GM18951 (cell line): ENCODE measurements around the gene HMOX1.

Experiments
- POLR2A ChIP-seq: IDR thresholded peaks from 4 replicates; pipeline ENCODE4 v1.6.1; 2011; ENCODE audit warnings: mild to moderate bottlenecking; ENCODE audit not compliant: insufficient read length, insufficient read depth; ENCODE audit errors: extremely low read depth
- in situ Hi-C: fragments of 300-500 bp; cut with MboI; formaldehyde crosslinking; loops from one replicate; pipeline ENCODE4 v1.12.0; 2022; ENCODE audit warnings: low sequenced_read_pairs, mixed read lengths, inconsistent platforms; ENCODE audit not compliant: unreplicated experiment

HMOX1 gene

DNA sequence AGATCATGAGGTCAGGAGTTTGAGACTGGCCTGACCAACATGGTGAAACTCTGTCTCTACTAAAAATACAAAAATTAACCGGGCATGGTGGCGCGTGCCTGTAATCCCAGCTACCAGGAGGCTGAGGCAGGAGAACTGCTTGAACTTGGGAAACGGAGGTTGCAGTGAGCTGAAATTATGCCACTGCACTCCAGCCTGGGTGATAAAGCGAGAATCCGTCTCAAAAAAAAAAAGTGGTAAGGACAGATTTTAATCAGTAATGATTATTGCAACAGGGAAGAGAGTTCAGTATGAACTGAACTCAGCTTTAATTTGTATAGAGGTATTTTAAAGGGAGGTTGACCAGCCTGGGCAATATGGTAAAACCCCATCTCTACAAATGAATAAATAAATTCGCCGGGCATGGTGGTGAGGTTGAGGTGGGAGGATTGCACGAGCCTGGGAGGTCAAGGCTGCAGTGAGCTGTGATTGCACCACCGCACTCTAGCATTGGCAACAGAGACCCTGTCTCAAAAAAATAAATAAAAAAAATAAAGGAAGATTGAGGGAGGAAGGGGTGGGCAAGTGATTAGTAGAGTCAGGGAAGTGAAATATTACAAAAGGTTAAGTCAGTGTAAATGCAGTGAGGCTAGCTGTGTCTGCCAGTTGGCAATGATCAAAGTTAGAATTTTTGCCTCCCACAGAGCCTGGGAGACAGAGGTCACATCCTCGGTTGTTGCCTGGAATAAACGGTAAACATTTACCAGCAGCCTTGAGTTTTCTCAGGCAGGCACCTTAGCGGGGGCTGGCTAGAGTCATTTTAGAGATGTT, 16.4 kb downstream of the HMOX1 start:
- TF ChIP-seq POLR2A: no peak
- in situ Hi-C loops: no loop called here

DNA sequence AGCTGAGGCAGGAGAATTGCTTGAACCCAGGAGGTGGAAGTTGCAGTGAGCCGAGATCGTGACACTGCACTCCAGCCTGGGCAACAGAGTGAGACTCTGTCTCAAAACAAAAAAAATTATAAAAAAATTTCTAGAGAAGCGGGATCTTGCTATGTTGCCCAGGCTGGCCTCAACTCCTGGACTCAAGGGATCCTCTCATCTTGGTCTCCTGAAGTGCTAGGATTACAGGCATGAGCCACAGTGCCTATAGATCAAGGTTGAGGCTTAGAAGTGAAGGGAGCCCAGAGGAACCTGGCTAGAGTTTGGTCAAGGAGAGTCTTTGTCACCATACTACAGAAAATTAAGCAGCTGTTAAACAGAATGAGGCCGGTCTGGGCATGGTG, 17.7 kb downstream of the HMOX1 start:
- in situ Hi-C loops: no loop called here
- no peak for TF ChIP-seq POLR2A

- in situ Hi-C loops: no loop called here
- TF ChIP-seq POLR2A: no peak
Measured at GRCh38 chr22:35399114-35399677, 18.3 kb downstream of the HMOX1 start.

- TF ChIP-seq POLR2A: peak; percentile 65
- in situ Hi-C loops: no loop called here
Measured at GRCh38 chr22:35399678-35400500, 19.0 kb downstream of the HMOX1 start, which contains the start of gene MCM5. MCM5 (plus strand) TSS chr22:35400140; CDS start chr22:35400439, 299 bp downstream.

DNA sequence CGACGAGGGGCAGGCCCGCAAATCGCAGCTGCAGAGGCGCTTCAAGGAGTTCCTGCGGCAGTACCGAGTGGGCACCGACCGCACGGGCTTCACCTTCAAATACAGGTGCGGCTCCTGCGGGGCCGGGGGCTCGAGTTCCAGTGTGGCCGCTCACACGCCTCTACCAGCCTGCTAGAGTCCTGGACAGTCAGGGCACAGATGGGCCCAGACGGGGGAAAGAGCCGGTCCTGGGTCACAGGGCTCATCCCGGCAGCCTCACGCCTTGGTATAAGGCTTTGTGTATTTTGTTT, 19.6 kb downstream of the HMOX1 start:
- in situ Hi-C loops: no loop called here
- no peak for TF ChIP-seq POLR2A

DNA sequence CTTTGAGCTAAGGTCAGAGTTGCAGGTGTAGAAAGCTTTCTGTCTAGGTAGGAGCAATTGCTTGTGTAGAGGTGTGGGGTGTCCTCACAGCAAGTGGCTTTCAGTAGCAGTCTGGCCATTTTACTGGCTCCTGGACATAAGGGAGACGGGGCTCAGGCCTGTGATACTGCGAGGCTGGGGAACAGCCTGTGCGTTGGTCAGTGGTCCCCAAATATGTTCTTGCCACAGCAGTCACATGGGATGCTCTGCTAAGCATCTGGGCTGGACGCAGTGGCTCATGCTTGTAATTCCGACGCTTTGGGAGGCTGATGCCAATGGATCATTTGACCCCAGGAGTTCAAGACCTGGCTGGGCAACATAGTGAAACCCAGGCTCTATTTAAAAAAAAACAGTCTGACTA, 21.0 kb downstream of the HMOX1 start:
- in situ Hi-C loops: no loop called here
- TF ChIP-seq POLR2A: no peak

- TF ChIP-seq POLR2A: no peak
- in situ Hi-C loops: no loop called here
Measured at GRCh38 chr22:35403356-35403755, 22.5 kb downstream of the HMOX1 start.

GRCh38 chr22:35404176-35404575, 23.3 kb downstream of the HMOX1 start:
- in situ Hi-C loops: no loop called here
- no peak for TF ChIP-seq POLR2A

DNA sequence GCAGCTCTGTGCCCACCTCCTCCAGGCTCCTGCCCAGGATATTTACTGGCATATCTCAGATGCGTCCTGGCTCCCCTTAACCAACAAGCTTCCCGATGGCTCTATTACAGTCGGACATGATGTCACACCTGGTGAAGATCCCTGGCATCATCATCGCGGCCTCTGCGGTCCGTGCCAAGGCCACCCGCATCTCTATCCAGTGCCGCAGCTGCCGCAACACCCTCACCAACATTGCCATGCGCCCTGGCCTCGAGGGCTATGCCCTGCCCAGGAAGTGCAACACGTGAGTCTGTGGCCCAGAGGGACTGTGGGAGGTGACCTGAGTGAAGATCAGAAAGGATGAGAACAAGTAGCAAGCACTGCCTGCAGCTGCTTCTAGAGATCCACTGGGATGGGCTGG, 25.5 kb downstream of the HMOX1 start:
- in situ Hi-C loops: no loop called here
- no peak for TF ChIP-seq POLR2A

DNA sequence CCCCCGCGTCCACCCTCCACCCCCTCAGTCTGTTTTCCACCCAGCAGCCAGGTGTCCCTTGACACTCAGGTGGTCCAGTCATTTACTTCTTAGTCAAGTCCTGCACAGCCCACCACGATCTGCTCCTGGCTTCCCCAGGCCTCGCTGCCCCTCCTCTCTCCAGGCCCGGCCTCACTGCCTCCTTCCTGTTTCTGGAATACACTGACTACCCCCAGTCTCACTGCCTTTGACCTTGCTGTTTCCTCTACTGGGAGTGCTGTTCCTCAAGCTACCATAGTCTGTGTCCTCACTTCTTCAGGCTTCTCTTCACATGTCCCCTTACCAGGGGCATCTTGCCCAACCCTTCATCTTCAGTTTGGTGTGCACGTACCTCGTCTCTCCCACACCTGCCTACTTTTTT, 26.5 kb downstream of the HMOX1 start:
- TF ChIP-seq POLR2A: no peak
- in situ Hi-C loops: no loop called here

DNA sequence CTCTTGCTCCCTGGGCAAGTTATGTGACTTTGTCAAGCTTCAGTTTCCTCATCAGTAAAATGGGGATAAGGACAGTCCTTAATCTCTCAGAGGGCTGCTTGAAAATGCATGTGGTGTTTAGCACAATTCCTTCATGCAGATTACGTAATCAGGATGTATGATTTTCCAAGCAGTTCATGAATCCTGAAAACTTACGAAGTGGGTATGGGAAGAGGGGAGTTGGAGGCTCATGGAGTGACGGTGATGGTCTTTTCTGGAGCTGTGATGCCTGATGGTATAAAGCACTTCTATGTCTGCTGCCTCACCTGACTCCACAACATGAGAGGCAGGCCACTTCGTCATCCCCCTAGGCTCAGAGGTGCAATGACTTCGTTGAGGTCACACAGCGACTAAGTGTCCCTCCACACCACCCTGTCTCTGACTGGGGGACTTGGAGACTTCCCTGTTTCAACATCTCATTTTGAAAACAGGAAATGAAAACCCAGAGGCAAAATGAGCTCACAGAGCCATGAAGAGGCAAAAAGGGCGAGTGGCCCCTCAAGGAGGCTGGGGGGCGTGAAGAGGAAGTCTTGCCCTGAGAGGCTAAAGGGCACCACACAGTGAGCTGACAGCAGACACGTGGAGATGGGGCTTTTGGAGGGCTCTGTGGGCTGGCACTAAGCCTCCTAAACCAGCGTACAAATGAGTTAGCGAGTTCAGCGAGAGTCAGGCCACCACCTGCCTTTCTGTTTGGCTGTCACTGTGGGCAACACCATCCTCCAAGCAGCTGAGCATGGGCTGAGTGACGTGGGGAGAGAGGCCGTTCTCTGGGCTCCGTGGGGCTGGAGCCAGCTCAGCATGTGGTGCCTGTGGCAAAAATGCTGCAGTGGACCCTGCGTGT, 29.1 kb downstream of the HMOX1 start:
- TF ChIP-seq POLR2A: no peak

DNA sequence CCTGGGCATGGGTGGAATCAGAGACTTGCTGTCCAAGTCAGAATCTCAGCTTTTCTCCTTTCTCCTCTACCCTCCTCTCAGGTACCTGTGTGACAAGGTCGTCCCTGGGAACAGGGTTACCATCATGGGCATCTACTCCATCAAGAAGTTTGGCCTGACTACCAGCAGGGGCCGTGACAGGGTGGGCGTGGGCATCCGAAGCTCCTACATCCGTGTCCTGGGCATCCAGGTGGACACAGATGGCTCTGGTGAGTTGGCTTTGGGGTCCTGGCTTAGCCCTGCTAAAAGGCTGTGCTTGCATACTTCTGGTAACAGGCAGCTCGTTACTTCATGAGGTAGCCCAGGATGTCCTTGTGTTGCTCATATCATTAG, 29.8 kb downstream of the HMOX1 start:
- TF ChIP-seq POLR2A: no peak
- in situ Hi-C loops: no loop called here

More for the DNA sequence above, 29.1 kb downstream of the HMOX1 start:
- in situ Hi-C loops: no loop called here

DNA sequence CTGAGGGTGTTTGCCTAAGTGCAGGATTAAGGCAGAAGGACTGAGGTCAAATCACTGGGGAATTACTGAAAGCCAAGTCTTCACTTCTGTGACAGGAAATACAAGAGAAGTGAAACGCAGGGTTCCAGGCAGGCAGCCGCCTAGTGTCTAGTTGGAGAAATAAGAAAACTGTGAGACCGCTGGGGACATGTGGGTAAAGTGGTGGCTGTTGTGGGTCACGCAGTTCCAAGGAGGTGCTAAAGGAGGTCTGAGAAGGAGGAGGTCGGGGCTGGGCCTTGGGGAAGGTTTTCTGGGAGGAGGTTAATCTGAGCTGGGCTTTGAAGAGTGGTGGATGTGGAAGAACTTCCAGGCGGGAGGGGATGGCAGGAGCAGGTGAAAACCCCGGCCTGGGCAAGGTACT, 30.2 kb downstream of the HMOX1 start:
- peak; percentile 25 for TF ChIP-seq POLR2A
- in situ Hi-C loops: no loop called here
